ENCODE data around the gene MEG3. TPM values are rescaled to one million over a fixed set of nuclear protein-coding genes. Genes with fewer than 3 reads are reported as not detected.
"Not testable (repeated sequence)": the region's sequence is repeated elsewhere in the genome, so short reads cannot be mapped to it uniquely, and the experiment has no call there.

The MEG3 gene
- total and polyA plus RNA-seq, 4 donors: 250 to 1,152 (median 532) TPM

GRCh38 chr14:100810435-100810834 lies 15.5 kb upstream of the MEG3 start:
- no peak overlapping the region for H3K27ac ChIP-seq (ENCODE audit: low read depth, low read length)
- no peaks in the 10 kb centered on the region for H3K36me3 ChIP-seq (ENCODE audit: control insufficient read depth, insufficient read depth, low read length)
- peaks cover 19% of the 10 kb centered on the region for H3K9me3 ChIP-seq (ENCODE audit: control insufficient read depth, insufficient read depth, low read length)
- H3K4me1 ChIP-seq (ENCODE audit: control insufficient read depth, insufficient read depth, low read length): peaks cover 3% of the 10 kb centered on the region
- 62% methylated on average over 3 of the region's 7 CpGs for WGBS (ENCODE audit: insufficient coverage)
- H3K27me3 ChIP-seq (ENCODE audit: control insufficient read depth, insufficient read depth, low read length): peaks cover 29% of the 10 kb centered on the region
- DNase-seq (ENCODE audit: low read depth in 4 of 6, low spot score in 6 of 6): no peak
- no peak overlapping the region for H3K4me3 ChIP-seq (ENCODE audit: low read depth, low read length)

- 65% methylated on average over 19 of the region's 21 CpGs for WGBS (ENCODE audit: insufficient coverage)
Measured at GRCh38 chr14:100810861-100811461, 15.0 kb upstream of the MEG3 start.

DNA sequence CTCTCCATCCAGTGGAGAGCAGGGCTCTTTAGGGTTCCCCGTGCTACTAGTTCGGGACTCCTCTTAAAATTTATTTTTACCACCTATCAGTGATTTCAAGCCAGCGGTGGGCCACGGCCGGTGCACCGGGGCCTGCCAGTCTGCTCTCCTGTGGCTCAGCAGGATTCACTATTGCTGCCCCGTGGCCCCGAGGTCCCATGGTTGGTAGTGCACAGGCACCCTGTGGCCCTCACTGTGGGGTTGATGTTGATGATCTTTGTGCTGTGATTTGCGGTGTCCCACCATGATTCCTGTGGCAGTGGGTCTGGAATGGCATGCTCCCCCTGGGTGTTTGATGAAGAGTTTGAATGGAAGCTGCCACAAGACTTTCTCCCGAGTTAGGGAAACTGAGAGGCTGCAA lies 12.6 kb upstream of the MEG3 start:
- no peak overlapping the region for H3K4me3 ChIP-seq (ENCODE audit: low read depth, low read length)
- 91% methylated on average over 7 of the region's 10 CpGs for WGBS (ENCODE audit: insufficient coverage)
- DNase-seq (ENCODE audit: low read depth in 4 of 6, low spot score in 6 of 6): no peak
- peaks cover 16% of the 10 kb centered on the region for H3K9me3 ChIP-seq (ENCODE audit: control insufficient read depth, insufficient read depth, low read length)
- no peaks in the 10 kb centered on the region for H3K36me3 ChIP-seq (ENCODE audit: control insufficient read depth, insufficient read depth, low read length)
- peaks cover 11% of the 10 kb centered on the region for H3K4me1 ChIP-seq (ENCODE audit: control insufficient read depth, insufficient read depth, low read length)
- no peak overlapping the region for H3K27ac ChIP-seq (ENCODE audit: low read depth, low read length)
- H3K27me3 ChIP-seq (ENCODE audit: control insufficient read depth, insufficient read depth, low read length): peaks cover 24% of the 10 kb centered on the region

More at GRCh38 chr14:100810861-100811461, 15.0 kb upstream of the MEG3 start:
- Histone ChIP-seq H3K27ac (ENCODE audit: low read depth, low read length) (no peak overlapping the region), H3K36me3 (ENCODE audit: control insufficient read depth, insufficient read depth, low read length) (no peaks in the 10 kb centered on the region), H3K4me1 (ENCODE audit: control insufficient read depth, insufficient read depth, low read length) (peaks cover 8% of the 10 kb centered on the region), H3K9me3 (ENCODE audit: control insufficient read depth, insufficient read depth, low read length) (peaks cover 19% of the 10 kb centered on the region), H3K4me3 (ENCODE audit: low read depth, low read length) (no peak overlapping the region), H3K27me3 (ENCODE audit: control insufficient read depth, insufficient read depth, low read length) (peaks cover 29% of the 10 kb centered on the region)
- no peak for DNase-seq (ENCODE audit: low read depth in 4 of 6, low spot score in 6 of 6)

- Histone ChIP-seq H3K27me3 (ENCODE audit: control insufficient read depth, insufficient read depth, low read length) (peaks cover 6% of the 10 kb centered on the region), H3K27ac (ENCODE audit: low read depth, low read length) (peak overlapping the region; percentile 52), H3K4me1 (ENCODE audit: control insufficient read depth, insufficient read depth, low read length) (peaks cover 17% of the 10 kb centered on the region), H3K9me3 (ENCODE audit: control insufficient read depth, insufficient read depth, low read length) (peaks cover 6% of the 10 kb centered on the region), H3K36me3 (ENCODE audit: control insufficient read depth, insufficient read depth, low read length) (no peaks in the 10 kb centered on the region), H3K4me3 (ENCODE audit: low read depth, low read length) (no peak overlapping the region)
- DNase-seq (ENCODE audit: low read depth in 4 of 6, low spot score in 6 of 6): no peak
- WGBS (ENCODE audit: insufficient coverage): 74% methylated on average over 11 of the region's 15 CpGs
Measured at GRCh38 chr14:100815478-100816285, 10.2 kb upstream of the MEG3 start.

DNA sequence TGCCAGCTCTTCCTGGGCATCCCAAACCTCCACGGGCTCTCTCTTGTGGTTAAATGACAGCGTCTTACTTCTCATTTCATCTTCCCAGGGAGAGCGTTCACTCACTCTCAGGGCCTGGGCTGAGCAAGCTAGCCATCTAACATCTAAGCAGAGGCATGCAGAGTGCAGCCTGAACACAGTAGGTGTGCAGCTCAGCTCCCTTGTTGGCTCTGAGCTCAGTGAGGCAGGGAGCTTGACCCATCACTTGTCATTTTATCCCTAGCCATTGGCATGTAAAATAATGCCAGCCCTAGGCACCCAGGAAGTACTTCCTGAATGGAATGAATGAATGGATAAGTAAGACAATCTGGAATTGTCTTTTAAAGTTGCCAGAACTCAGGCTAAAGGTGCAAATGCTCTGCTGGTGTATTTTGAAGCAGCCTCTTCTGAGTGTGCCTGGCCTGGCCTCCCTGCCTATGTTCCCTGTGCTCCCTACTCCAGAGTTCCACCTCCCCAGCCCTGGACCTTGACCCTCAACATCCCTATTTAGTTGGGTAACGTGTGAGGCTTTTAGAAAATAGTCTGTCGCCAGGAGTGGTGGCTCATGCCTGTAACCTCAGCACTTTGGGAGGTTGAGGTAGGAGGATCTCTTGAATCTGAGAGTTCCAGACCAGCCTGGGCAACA lies 9.5 kb upstream of the MEG3 start:
- peaks cover 22% of the 10 kb centered on the region for H3K4me1 ChIP-seq (ENCODE audit: control insufficient read depth, insufficient read depth, low read length)
- peak overlapping the region; percentile 52 for H3K27ac ChIP-seq (ENCODE audit: low read depth, low read length)
- H3K4me3 ChIP-seq (ENCODE audit: low read depth, low read length): no peak overlapping the region
- H3K27me3 ChIP-seq (ENCODE audit: control insufficient read depth, insufficient read depth, low read length): no peaks in the 10 kb centered on the region
- no peaks in the 10 kb centered on the region for H3K36me3 ChIP-seq (ENCODE audit: control insufficient read depth, insufficient read depth, low read length)
- H3K9me3 ChIP-seq (ENCODE audit: control insufficient read depth, insufficient read depth, low read length): no peaks in the 10 kb centered on the region
- 74% methylated on average over 3 of the region's 5 CpGs for WGBS (ENCODE audit: insufficient coverage)
- no peak for DNase-seq (ENCODE audit: low read depth in 4 of 6, low spot score in 6 of 6)

DNA sequence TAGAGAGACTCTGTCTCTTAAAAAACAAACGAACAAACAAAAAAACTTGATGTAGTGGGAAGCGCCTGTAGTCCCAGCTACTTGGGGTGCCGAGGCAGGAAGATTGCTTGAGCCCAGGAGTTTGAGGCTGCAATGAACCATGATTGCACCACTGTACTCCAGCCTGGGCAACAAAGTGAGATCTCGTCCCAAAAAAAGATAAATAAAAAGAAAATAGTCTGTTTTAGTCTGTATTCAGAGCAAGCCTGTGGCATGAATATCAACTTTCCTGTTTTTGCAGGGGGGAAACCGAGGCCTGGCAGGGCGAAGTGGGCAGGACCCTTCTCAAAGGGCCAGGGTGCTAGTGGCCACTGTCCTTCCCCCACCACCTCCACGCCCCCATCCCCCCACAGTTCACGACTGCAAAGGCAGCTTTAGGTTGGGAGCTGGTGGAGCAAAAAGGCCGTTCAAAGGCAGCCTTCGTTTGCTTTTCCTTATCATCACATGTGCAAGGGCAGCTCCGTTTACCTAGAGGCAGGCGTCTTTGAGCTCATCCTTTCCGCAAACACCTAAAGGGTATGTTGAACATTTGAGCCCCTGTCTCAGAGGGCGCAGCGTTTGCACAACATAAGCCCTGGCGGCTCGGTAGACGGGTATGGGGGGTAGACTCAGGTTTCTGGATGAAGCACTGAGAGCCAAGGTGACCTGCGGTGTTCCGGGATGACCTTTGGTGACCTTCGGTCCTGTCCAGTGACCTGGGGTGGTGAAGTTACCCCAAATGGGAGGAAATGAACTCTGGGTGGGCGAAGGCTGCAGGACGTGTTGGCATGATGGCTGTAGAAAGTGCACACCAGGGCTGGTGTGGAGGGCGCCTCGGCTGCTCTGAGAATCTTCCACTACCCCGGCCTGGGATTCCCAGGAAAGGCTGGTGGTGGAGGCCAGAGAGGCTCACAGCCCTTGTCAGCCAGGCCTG lies 8.7 kb upstream of the MEG3 start:
- Histone ChIP-seq H3K9me3 (ENCODE audit: control insufficient read depth, insufficient read depth, low read length) (no peaks in the 10 kb centered on the region), H3K36me3 (ENCODE audit: control insufficient read depth, insufficient read depth, low read length) (no peaks in the 10 kb centered on the region), H3K4me1 (ENCODE audit: control insufficient read depth, insufficient read depth, low read length) (peaks cover 24% of the 10 kb centered on the region), H3K27me3 (ENCODE audit: control insufficient read depth, insufficient read depth, low read length) (no peaks in the 10 kb centered on the region), H3K4me3 (ENCODE audit: low read depth, low read length) (no peak overlapping the region), H3K27ac (ENCODE audit: low read depth, low read length) (no peak overlapping the region)
- DNase-seq (ENCODE audit: low read depth in 4 of 6, low spot score in 6 of 6): no peak
- WGBS (ENCODE audit: insufficient coverage): 88% methylated on average over 23 of the region's 26 CpGs

DNA sequence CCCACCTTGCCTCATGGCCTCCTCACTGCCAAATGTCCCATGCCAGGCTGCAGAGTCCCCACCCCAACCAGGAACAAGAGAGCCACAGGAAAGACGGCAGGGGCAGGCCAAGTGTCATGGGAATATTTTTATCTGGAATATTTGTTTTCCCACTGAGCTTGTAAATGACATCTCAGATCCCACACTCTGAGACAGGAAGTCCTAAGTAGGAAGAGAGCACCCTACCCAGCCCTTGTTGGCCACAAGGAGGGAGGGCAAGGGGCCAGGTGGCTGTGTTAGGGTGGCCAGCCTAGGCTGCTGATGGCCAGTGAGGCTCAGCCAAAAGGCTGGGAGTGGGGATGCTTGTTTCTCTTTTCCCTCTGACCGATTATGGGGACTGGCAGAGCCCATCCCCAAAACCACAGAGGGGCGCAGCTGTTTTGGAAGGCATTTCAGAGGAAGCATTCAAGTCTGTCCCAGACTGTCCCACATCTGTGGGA lies 7.7 kb upstream of the MEG3 start:
- H3K4me3 ChIP-seq (ENCODE audit: low read depth, low read length): no peak overlapping the region
- no peaks in the 10 kb centered on the region for H3K27me3 ChIP-seq (ENCODE audit: control insufficient read depth, insufficient read depth, low read length)
- no peaks in the 10 kb centered on the region for H3K9me3 ChIP-seq (ENCODE audit: control insufficient read depth, insufficient read depth, low read length)
- no peaks in the 10 kb centered on the region for H3K36me3 ChIP-seq (ENCODE audit: control insufficient read depth, insufficient read depth, low read length)
- 100% methylated on average over 1 of the region's 3 CpGs for WGBS (ENCODE audit: insufficient coverage)
- peaks cover 33% of the 10 kb centered on the region for H3K4me1 ChIP-seq (ENCODE audit: control insufficient read depth, insufficient read depth, low read length)
- no peak overlapping the region for H3K27ac ChIP-seq (ENCODE audit: low read depth, low read length)
- DNase-seq (ENCODE audit: low read depth in 4 of 6, low spot score in 6 of 6): no peak

GRCh38 chr14:100818923-100819322 lies 7.0 kb upstream of the MEG3 start:
- not testable (repeated sequence) for H3K9me3 ChIP-seq (ENCODE audit: control insufficient read depth, insufficient read depth, low read length); H3K27ac ChIP-seq (ENCODE audit: low read depth, low read length); H3K36me3 ChIP-seq (ENCODE audit: control insufficient read depth, insufficient read depth, low read length); H3K27me3 ChIP-seq (ENCODE audit: control insufficient read depth, insufficient read depth, low read length); DNase-seq (ENCODE audit: low read depth in 4 of 6, low spot score in 6 of 6); H3K4me3 ChIP-seq (ENCODE audit: low read depth, low read length)
- 88% methylated on average over 4 of the region's 10 CpGs for WGBS (ENCODE audit: insufficient coverage)
- H3K4me1 ChIP-seq (ENCODE audit: control insufficient read depth, insufficient read depth, low read length): peaks cover 38% of the 10 kb centered on the region

GRCh38 chr14:100819453-100819828 lies 6.5 kb upstream of the MEG3 start:
- Histone ChIP-seq H3K36me3 (ENCODE audit: control insufficient read depth, insufficient read depth, low read length) (no peaks in the 10 kb centered on the region), H3K27ac (ENCODE audit: low read depth, low read length) (no peak overlapping the region), H3K9me3 (ENCODE audit: control insufficient read depth, insufficient read depth, low read length) (no peaks in the 10 kb centered on the region), H3K4me1 (ENCODE audit: control insufficient read depth, insufficient read depth, low read length) (peaks cover 43% of the 10 kb centered on the region), H3K27me3 (ENCODE audit: control insufficient read depth, insufficient read depth, low read length) (no peaks in the 10 kb centered on the region), H3K4me3 (ENCODE audit: low read depth, low read length) (no peak overlapping the region)
- no peak for DNase-seq (ENCODE audit: low read depth in 4 of 6, low spot score in 6 of 6)
- WGBS (ENCODE audit: insufficient coverage): 100% methylated on average over 1 of the region's 1 CpG
